CD8-positive, alpha-beta memory T cell (primary cell): ENCODE data around the gene SMARCC2. TPM values are rescaled to one million over a fixed set of nuclear protein-coding genes. Genes with fewer than 3 reads are reported as not detected.

Experiments used
- CTCF ChIA-PET: fragments of 350-600 bp; sonication (Branson Sonifier 250); formaldehyde crosslinking; loops from one replicate; lab custom pipeline; 2021; ENCODE audit warnings: antibody characterized with exemption; lab: Charles Lee
- POLR2A ChIA-PET: fragments of 350-600 bp; sonication (Branson Sonifier 250); formaldehyde crosslinking; loops from one replicate; lab custom pipeline; 2021; ENCODE audit warnings: antibody characterized with exemption; lab: Charles Lee
- DNase-seq, 5 donors: peaks; one replicate each; pipeline versions ENCODE4 v3.0.0 to v3.0.0-alpha.2; 2020 to 2022; ENCODE audit warnings: mixed read lengths in 1 of 5
- H3K27ac ChIP-seq: one replicate; pipeline ENCODE4 v1.7.0; 2013; ENCODE audit warnings: low read depth, mild to moderate bottlenecking, low read length, moderate library complexity
- H3K27me3 ChIP-seq: 2 replicates; pipeline ENCODE4 v1.7.0; 2013; ENCODE audit warnings: low read length, mild to moderate bottlenecking; ENCODE audit not compliant: insufficient read depth, poor library complexity, severe bottlenecking
- H3K36me3 ChIP-seq: 2 replicates; pipeline ENCODE4 v1.7.0; 2013; ENCODE audit warnings: mild to moderate bottlenecking, low read length, moderate library complexity; ENCODE audit not compliant: insufficient read depth
- H3K4me1 ChIP-seq: 2 replicates; pipeline ENCODE4 v1.7.0; 2013; ENCODE audit warnings: mild to moderate bottlenecking, low read length, moderate library complexity; ENCODE audit not compliant: insufficient read depth
- H3K4me3 ChIP-seq: 2 replicates; pipeline ENCODE4 v1.7.0; 2013; ENCODE audit warnings: mild to moderate bottlenecking, low read length
- H3K9me3 ChIP-seq: 2 replicates; pipeline ENCODE4 v1.7.0; 2013; ENCODE audit warnings: mild to moderate bottlenecking, low read length
- H3K27ac Mint-ChIP-seq, 8 donors: one replicate each; pipeline ENCODE4 v1.8.0; 2020 to 2021; ENCODE audit warnings: mixed read lengths in 8 of 8, mild to moderate bottlenecking in 6 of 8, inconsistent platforms in 3 of 8, moderate library complexity in 3 of 8
- H3K27me3 Mint-ChIP-seq, 2 donors: one replicate each; pipeline ENCODE4 v1.8.0; 2020 to 2021; ENCODE audit warnings: mixed read lengths in 2 of 2, mild to moderate bottlenecking in 1 of 2, moderate library complexity in 1 of 2
- H3K36me3 Mint-ChIP-seq, 3 donors: one replicate each; pipeline ENCODE4 v1.8.0; 2020 to 2021; ENCODE audit warnings: mixed read lengths in 3 of 3, inconsistent platforms in 1 of 3, mild to moderate bottlenecking in 1 of 3
- H3K4me1 Mint-ChIP-seq, 3 donors: one replicate each; pipeline ENCODE4 v1.8.0; 2020 to 2021; ENCODE audit warnings: mixed read lengths in 3 of 3, inconsistent platforms in 1 of 3, mild to moderate bottlenecking in 1 of 3
- H3K4me3 Mint-ChIP-seq, 7 donors: one replicate each; pipeline ENCODE4 v1.8.0; 2020 to 2021; ENCODE audit warnings: mixed read lengths in 7 of 7, mild to moderate bottlenecking in 6 of 7, moderate library complexity in 4 of 7, inconsistent platforms in 2 of 7
- H3K9me3 Mint-ChIP-seq, 5 donors: one replicate each; pipeline ENCODE4 v1.8.0; 2020 to 2022; ENCODE audit warnings: mixed read lengths in 5 of 5, mild to moderate bottlenecking in 3 of 5, moderate library complexity in 2 of 5, inconsistent platforms in 1 of 5
- polyA plus RNA-seq: library from polyadenylated mRNA; unstranded; fragments of 300-500 nt; fragmentation: Illumina TruSeq; gene quantifications from one replicate; pipeline ENCODE4 v1.2.3, GENCODE V29; 2021
- total RNA-seq, 2 experiments: library from RNA; stranded (reverse); gene quantifications; one replicate each; pipeline ENCODE4 v1.2.3, GENCODE V29; 2021

SMARCC2 gene
- total and polyA plus RNA-seq, 3 experiments from 2014 or later: 92.4 to 118 (median 107) TPM

DNA sequence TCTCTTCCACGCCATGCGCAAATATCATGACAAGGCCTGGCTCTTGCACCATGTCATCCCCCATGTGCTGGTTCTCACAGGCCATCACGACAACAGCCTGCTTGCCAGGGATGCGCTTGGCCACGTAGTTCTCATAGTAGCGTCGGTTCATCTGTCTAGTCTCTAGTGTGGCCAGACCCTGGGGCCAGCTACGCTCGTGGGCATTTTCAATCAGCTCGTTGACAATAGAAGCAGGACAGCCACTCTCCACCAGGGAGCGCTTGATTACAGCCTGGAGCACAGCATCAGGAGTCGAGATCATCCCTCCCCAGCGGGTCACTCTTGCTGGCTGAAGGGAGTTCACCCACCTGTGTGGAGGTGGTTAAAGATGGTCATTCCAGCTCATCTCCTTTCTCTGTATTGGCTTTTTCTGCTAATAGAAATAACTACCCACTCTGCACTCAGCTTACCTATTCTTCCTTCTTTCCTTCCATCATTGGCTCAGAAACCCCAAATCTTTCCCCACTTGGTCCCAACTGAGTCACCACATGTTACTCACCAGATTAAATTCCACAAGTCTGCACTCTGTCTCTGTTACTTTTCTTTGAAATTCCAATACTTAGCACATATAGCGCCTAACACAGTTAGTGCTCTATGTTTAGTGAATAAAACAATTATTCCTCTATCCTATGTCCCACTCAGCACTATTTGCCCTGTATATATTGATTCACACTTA, 17.3 kb upstream of the SMARCC2 start:
- Histone ChIP-seq H3K27ac (no peak overlapping the region), H3K4me3 (no peak overlapping the region), H3K9me3 (no peaks in the 10 kb centered on the region), H3K36me3 (peaks cover 41% of the 10 kb centered on the region), H3K27me3 (no peaks in the 10 kb centered on the region), H3K4me1 (no peaks in the 10 kb centered on the region)
- POLR2A ChIA-PET: interaction anchor here (0.9 to 1.2 kb wide), 2 partner anchors 14 to 78 kb away, joined by 3 read pairs; partner anchors contain the start of gene ESYT1
- no peaks in the 10 kb centered on the region for H3K27me3 Mint-ChIP-seq
- peak overlapping the region in 5 of 8 donors; percentile 4 to 53 (median 39) for H3K27ac Mint-ChIP-seq
- CTCF ChIA-PET: interaction anchor here (0.6 to 3.8 kb wide), 17 partner anchors 9 to 468 kb away, joined by 3 to 19 read pairs (median 3); partner anchors contain the start of genes RNF41 and STAT2
- no peak overlapping the region for H3K4me3 Mint-ChIP-seq
- H3K4me1 Mint-ChIP-seq: peaks cover 0 to 8% (median 0%) of the 10 kb centered on the region in 3 donors
- peaks cover 0 to 58% (median 16%) of the 10 kb centered on the region in 3 donors for H3K36me3 Mint-ChIP-seq
- no peaks in the 10 kb centered on the region for H3K9me3 Mint-ChIP-seq
- DNase-seq: peak in 3 of 5 donors; percentile 12 to 57 (median 14)

DNA sequence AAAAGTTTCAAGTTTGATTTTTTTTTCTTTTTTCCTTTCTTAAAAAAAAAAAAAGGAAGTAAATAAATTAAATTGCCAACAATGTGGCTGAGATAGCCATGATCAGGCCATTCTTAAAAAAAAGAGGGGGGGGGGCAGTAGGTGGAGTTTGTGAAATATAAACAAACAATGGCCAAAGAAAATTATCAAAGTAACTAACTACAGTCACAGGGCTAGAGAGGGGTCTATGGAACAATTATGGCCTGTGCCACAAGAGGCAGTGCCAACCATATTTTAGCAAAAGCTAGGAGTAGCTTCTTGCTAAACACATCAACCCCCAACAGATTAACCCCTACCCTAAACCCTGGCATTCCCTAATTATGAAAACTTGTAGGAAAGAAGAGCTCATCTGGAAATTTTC, 16.2 kb upstream of the SMARCC2 start:
- CTCF ChIA-PET: interaction anchor here (1.1 to 3.8 kb wide), 9 partner anchors 9 to 467 kb away, joined by 3 to 19 read pairs (median 3); partner anchors contain the start of genes ANKRD52, RNF41, SMARCC2 and STAT2
- no peak overlapping the region for H3K4me3 ChIP-seq

DNA sequence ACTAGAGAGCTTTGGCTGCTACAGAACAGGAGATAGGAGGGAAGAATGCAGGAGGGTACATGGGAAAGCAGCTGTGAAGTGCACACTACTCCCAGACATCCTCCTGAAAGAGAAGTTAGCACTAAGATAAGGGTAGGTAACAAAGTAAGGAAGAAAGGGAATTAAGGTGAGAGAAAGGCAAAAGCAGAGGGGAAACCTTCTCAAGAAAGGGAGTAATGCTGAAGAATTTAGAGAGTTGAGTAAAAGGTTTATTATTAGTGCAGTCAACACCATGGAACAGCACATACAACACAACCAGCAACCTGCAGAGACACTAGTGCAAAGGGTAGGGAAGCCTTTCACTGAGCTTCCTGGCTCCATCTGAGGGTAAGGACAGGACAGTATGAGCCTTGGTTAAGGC, 15.0 kb upstream of the SMARCC2 start:
- H3K36me3 Mint-ChIP-seq: peaks cover 0 to 42% (median 11%) of the 10 kb centered on the region in 3 donors
- no peak for DNase-seq
- H3K4me3 Mint-ChIP-seq: no peak overlapping the region
- no peaks in the 10 kb centered on the region for H3K9me3 ChIP-seq
- ChIA-PET POLR2A (no interaction called here), CTCF (interaction anchor here (1.4 to 2.1 kb wide), 4 partner anchors 15 to 260 kb away, joined by 3 to 6 read pairs (median 5); partner anchors contain the start of gene SMARCC2)
- no peaks in the 10 kb centered on the region for H3K27me3 Mint-ChIP-seq
- H3K36me3 ChIP-seq: peaks cover 31% of the 10 kb centered on the region
- no peaks in the 10 kb centered on the region for H3K4me1 ChIP-seq
- H3K4me1 Mint-ChIP-seq: peaks cover 0 to 8% (median 0%) of the 10 kb centered on the region in 3 donors
- no peaks in the 10 kb centered on the region for H3K27me3 ChIP-seq
- no peak overlapping the region for H3K4me3 ChIP-seq
- H3K9me3 Mint-ChIP-seq: no peaks in the 10 kb centered on the region
- H3K27ac Mint-ChIP-seq: peak overlapping the region in 5 of 8 donors; percentile 2 to 78 (median 53)
- H3K27ac ChIP-seq: no peak overlapping the region

More for the DNA sequence above, 16.2 kb upstream of the SMARCC2 start:
- Mint-ChIP-seq H3K27ac (peak overlapping the region in 3 of 8 donors; percentile 45 to 77 (median 70)), H3K36me3 (peaks cover 0 to 51% (median 13%) of the 10 kb centered on the region in 3 donors), H3K4me3 (no peak overlapping the region), H3K4me1 (peaks cover 0 to 8% (median 0%) of the 10 kb centered on the region in 3 donors), H3K9me3 (no peaks in the 10 kb centered on the region), H3K27me3 (no peaks in the 10 kb centered on the region)
- POLR2A ChIA-PET: interaction anchor here (0.6 kb wide), 1 partner anchor 55 kb away, joined by 7 read pairs; no protein-coding TSS in a partner anchor
- peaks cover 39% of the 10 kb centered on the region for H3K36me3 ChIP-seq
- DNase-seq: no peak
- H3K9me3 ChIP-seq: no peaks in the 10 kb centered on the region
- no peaks in the 10 kb centered on the region for H3K4me1 ChIP-seq
- H3K27ac ChIP-seq: peak overlapping the region; percentile 35
- no peaks in the 10 kb centered on the region for H3K27me3 ChIP-seq

- no peaks in the 10 kb centered on the region for H3K27me3 ChIP-seq
- no peak for DNase-seq
- no peaks in the 10 kb centered on the region for H3K9me3 Mint-ChIP-seq
- peaks cover 27% of the 10 kb centered on the region for H3K36me3 ChIP-seq
- H3K4me3 Mint-ChIP-seq: no peak overlapping the region
- H3K36me3 Mint-ChIP-seq: peaks cover 0 to 34% (median 9%) of the 10 kb centered on the region in 3 donors
- peaks cover 0 to 8% (median 0%) of the 10 kb centered on the region in 3 donors for H3K4me1 Mint-ChIP-seq
- H3K4me3 ChIP-seq: no peak overlapping the region
- H3K9me3 ChIP-seq: no peaks in the 10 kb centered on the region
- no peak overlapping the region for H3K27ac ChIP-seq
- H3K4me1 ChIP-seq: no peaks in the 10 kb centered on the region
- peak overlapping the region in 7 of 8 donors; percentile 3 to 84 (median 24) for H3K27ac Mint-ChIP-seq
- ChIA-PET POLR2A (no interaction called here), CTCF (interaction anchor here (1.6 to 4.0 kb wide), 4 partner anchors 11 to 261 kb away, joined by 3 to 16 read pairs (median 6); partner anchors contain the start of gene SMARCC2)
- H3K27me3 Mint-ChIP-seq: no peaks in the 10 kb centered on the region
Observed at GRCh38 chr12:56202838-56203237, 13.6 kb upstream of the SMARCC2 start.

DNA sequence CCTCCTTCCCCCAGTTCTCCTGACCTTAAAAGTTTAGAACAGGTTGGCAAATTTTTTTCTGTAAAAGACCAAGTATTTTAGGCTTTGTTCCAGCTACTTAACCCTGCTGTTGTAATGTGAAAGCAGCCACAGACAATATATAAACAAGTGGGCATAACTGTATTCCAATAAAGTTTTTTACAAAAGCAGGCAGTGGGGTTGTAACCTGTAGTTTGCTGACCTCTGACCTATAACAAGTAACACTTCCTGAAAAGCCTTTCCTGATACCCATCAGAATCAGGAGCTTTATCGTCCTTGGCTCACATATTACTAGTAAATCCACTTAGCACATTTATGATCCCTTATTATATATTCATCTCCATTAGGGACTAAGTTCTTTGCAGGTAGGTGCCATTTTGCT, 13.1 kb upstream of the SMARCC2 start:
- Mint-ChIP-seq H3K9me3 (no peaks in the 10 kb centered on the region), H3K27ac (peak overlapping the region in 7 of 8 donors; percentile 8 to 84 (median 42)), H3K36me3 (peaks cover 0 to 29% (median 4%) of the 10 kb centered on the region in 3 donors), H3K4me3 (no peak overlapping the region), H3K27me3 (no peaks in the 10 kb centered on the region), H3K4me1 (peaks cover 0 to 8% (median 0%) of the 10 kb centered on the region in 3 donors)
- CTCF ChIA-PET: interaction anchor here (1.2 to 4.0 kb wide), 5 partner anchors 10 to 55 kb away, joined by 3 to 16 read pairs (median 4); partner anchors contain the start of gene SMARCC2
- no peaks in the 10 kb centered on the region for H3K4me1 ChIP-seq
- DNase-seq: no peak
- H3K27me3 ChIP-seq: no peaks in the 10 kb centered on the region
- no peak overlapping the region for H3K27ac ChIP-seq
- no peak overlapping the region for H3K4me3 ChIP-seq
- POLR2A ChIA-PET: no interaction called here
- H3K9me3 ChIP-seq: no peaks in the 10 kb centered on the region
- peaks cover 23% of the 10 kb centered on the region for H3K36me3 ChIP-seq

- Mint-ChIP-seq H3K27ac (peak overlapping the region in 4 of 8 donors; percentile 17 to 80 (median 43)), H3K4me3 (no peak overlapping the region), H3K27me3 (no peaks in the 10 kb centered on the region), H3K36me3 (peaks cover 0 to 3% (median 0%) of the 10 kb centered on the region in 3 donors), H3K9me3 (no peaks in the 10 kb centered on the region), H3K4me1 (peaks cover 0 to 8% (median 0%) of the 10 kb centered on the region in 3 donors)
- POLR2A ChIA-PET: no interaction called here
- no peak overlapping the region for H3K27ac ChIP-seq
- H3K4me1 ChIP-seq: no peaks in the 10 kb centered on the region
- H3K4me3 ChIP-seq: no peak overlapping the region
- H3K27me3 ChIP-seq: no peaks in the 10 kb centered on the region
- no peaks in the 10 kb centered on the region for H3K9me3 ChIP-seq
- DNase-seq: no peak
- no peaks in the 10 kb centered on the region for H3K36me3 ChIP-seq
- CTCF ChIA-PET: interaction anchor here (0.9 kb wide), 1 partner anchor 9 kb away, joined by 3 read pairs; no protein-coding TSS in a partner anchor
Observed at GRCh38 chr12:56198836-56199235, 9.6 kb upstream of the SMARCC2 start.

DNA sequence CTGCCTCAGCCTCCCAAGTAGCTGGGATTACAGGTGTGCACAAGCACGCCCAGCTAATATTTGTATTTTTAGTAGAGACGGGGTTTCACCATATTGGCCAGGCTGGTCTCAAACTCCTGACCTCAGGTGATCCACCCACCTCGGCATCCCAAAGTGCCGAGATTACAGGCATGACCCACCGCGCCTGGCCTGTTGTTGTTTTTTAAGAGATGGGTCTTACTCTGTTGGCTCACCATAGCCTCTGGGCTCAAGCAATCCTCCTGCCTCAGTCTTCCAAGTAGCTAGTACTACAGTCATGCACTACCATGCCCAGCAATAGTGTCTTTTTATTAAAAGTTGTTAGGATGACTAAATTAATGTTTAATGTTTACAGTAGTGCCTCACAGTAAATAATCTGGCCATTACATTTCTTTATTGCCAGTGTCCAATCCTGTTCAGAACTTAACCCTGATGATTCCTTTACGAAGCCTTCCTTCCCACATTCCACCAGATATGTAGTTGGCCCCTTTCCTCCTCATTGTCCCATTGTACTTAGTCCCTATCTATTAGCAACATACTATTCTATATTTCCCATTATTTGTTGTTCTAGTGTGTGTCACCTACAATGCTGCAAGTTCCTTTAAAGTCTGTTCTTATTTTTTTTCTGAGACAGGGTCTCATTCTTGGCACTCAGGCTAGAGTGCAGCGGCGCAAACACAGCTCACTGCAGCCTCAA, 8.8 kb upstream of the SMARCC2 start:
- Mint-ChIP-seq H3K36me3 (peaks cover 0 to 3% (median 0%) of the 10 kb centered on the region in 3 donors), H3K27ac (peak overlapping the region in 1 of 8 donors; percentile 43), H3K4me1 (peaks cover 3 to 14% (median 5%) of the 10 kb centered on the region in 3 donors), H3K4me3 (no peak overlapping the region), H3K27me3 (no peaks in the 10 kb centered on the region), H3K9me3 (no peaks in the 10 kb centered on the region)
- POLR2A ChIA-PET: no interaction called here
- no peak for DNase-seq
- Histone ChIP-seq H3K4me3 (no peak overlapping the region), H3K27me3 (no peaks in the 10 kb centered on the region), H3K27ac (no peak overlapping the region), H3K9me3 (no peaks in the 10 kb centered on the region), H3K36me3 (no peaks in the 10 kb centered on the region), H3K4me1 (no peaks in the 10 kb centered on the region)
- CTCF ChIA-PET: interaction anchor here (0.9 to 1.8 kb wide), 3 partner anchors 8 to 266 kb away, joined by 3 to 7 read pairs (median 4); no protein-coding TSS in a partner anchor
